ENCODE data around the gene TFDP2. TPM values are rescaled to one million over a fixed set of nuclear protein-coding genes. Genes with fewer than 3 reads are reported as not detected.
"Not testable (repeated sequence)": the region's sequence is repeated elsewhere in the genome, so short reads cannot be mapped to it uniquely, and the experiment has no call there.

TFDP2 gene
- total RNA-seq, 1 donor = 39.1 TPM

GRCh38 chr3:141996437-141996836 is 152.9 kb downstream of the TFDP2 start:
- H3K9me3 ChIP-seq (ENCODE audit: low read depth, low read length) = no peaks in the 10 kb centered on the region
- no peaks in the 10 kb centered on the region for H3K27me3 ChIP-seq (ENCODE audit: insufficient read depth, low read length)
- H3K4me3 ChIP-seq (ENCODE audit: low read length) = no peak overlapping the region
- H3K4me1 ChIP-seq (ENCODE audit: insufficient read depth, low read length) = no peaks in the 10 kb centered on the region

DNA sequence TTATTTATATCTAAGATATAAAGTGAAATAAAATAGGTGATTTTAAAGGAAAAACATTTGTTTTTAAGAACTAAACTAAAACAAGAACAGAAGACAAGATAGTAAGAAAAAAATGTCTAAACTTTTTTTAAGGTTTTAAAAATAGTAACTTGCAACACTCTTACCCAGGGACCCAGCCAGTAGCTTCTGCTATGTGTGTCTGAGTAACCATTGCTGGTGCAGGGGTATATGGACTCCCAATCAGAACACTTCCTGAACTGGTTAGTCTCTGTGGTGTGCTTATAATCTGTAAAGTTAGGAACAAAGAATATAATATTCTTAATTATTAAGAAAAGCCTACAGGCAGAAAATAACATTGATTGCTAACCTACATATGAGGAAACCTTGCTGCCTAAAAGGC is 154.5 kb downstream of the TFDP2 start:
- Histone ChIP-seq H3K27me3 (ENCODE audit: insufficient read depth, low read length) (no peaks in the 10 kb centered on the region), H3K9me3 (ENCODE audit: low read depth, low read length) (no peaks in the 10 kb centered on the region), H3K4me1 (ENCODE audit: insufficient read depth, low read length) (no peaks in the 10 kb centered on the region), H3K4me3 (ENCODE audit: low read length) (no peak overlapping the region)

DNA sequence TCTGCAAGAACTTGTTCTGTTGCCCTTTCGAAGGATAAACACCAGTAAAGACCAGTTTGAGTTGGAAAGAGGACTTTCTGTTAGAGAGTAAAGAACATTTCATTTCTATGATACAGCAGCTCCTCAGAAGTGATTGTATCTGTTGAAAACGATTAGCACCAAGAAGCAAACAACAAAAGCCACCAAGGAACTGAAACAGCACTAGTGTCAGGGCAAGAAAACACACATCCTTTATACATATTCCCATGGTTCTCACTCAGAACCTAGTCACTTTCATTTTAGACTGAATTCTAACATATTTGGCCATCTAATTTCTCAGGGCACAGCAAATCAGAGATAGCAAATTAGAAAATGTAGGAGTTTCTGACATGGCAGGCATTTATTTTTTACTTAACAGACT is 156.8 kb downstream of the TFDP2 start:
- Histone ChIP-seq H3K9me3 (ENCODE audit: low read depth, low read length) (no peaks in the 10 kb centered on the region), H3K27me3 (ENCODE audit: insufficient read depth, low read length) (no peaks in the 10 kb centered on the region), H3K4me1 (ENCODE audit: insufficient read depth, low read length) (no peaks in the 10 kb centered on the region), H3K4me3 (ENCODE audit: low read length) (no peak overlapping the region)

GRCh38 chr3:141986548-141987107 is 162.7 kb downstream of the TFDP2 start:
- Histone ChIP-seq H3K9me3 (ENCODE audit: low read depth, low read length) (no peaks in the 10 kb centered on the region), H3K4me1 (ENCODE audit: insufficient read depth, low read length) (no peaks in the 10 kb centered on the region), H3K27me3 (ENCODE audit: insufficient read depth, low read length) (no peaks in the 10 kb centered on the region), H3K4me3 (ENCODE audit: low read length) (no peak overlapping the region)

GRCh38 chr3:141981084-141981483 is 168.3 kb downstream of the TFDP2 start:
- Histone ChIP-seq H3K4me3 (ENCODE audit: low read length) (no peak overlapping the region), H3K9me3 (ENCODE audit: low read depth, low read length) (no peaks in the 10 kb centered on the region), H3K4me1 (ENCODE audit: insufficient read depth, low read length) (no peaks in the 10 kb centered on the region), H3K27me3 (ENCODE audit: insufficient read depth, low read length) (no peaks in the 10 kb centered on the region)

DNA sequence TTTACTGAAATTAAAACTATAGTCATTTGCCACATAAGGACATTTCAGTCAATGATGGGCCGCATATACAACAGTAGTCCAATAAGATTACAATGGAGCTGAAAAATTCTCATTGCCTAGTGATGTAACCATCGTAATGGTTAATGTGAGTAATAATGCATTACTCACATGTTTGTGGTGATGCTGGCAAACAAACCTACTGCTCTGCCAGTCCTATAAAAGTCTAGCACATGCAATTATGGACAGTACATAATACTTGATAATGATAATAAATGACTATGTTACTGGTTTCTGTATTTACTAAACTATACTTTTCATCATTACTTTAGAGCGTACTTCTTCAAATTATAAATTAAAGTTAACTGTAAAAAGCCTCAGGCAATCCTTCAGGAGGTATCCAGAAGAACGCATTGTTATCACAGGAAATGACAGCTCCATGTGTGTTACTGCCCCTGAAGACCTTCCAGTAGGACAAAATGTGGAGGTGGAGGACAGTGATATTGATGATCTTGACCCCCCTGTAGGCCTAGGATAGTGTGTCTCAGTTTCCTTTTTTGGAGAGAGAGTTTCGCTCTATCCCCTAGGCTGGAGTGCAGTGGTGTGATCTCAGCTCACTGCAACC is 170.2 kb downstream of the TFDP2 start:
- H3K27me3 ChIP-seq (ENCODE audit: insufficient read depth, low read length) = no peaks in the 10 kb centered on the region
- H3K9me3 ChIP-seq (ENCODE audit: low read depth, low read length) = no peaks in the 10 kb centered on the region
- no peaks in the 10 kb centered on the region for H3K4me1 ChIP-seq (ENCODE audit: insufficient read depth, low read length)
- H3K4me3 ChIP-seq (ENCODE audit: low read length) = no peak overlapping the region

- H3K4me1 ChIP-seq (ENCODE audit: insufficient read depth, low read length); H3K27me3 ChIP-seq (ENCODE audit: insufficient read depth, low read length); H3K9me3 ChIP-seq (ENCODE audit: low read depth, low read length); H3K4me3 ChIP-seq (ENCODE audit: low read length): not testable (repeated sequence)
Measured at GRCh38 chr3:141974777-141975176, 174.6 kb downstream of the TFDP2 start.

- no peak overlapping the region for H3K4me3 ChIP-seq (ENCODE audit: low read length)
- H3K9me3 ChIP-seq (ENCODE audit: low read depth, low read length) = no peaks in the 10 kb centered on the region
- H3K27me3 ChIP-seq (ENCODE audit: insufficient read depth, low read length) = no peaks in the 10 kb centered on the region
- H3K4me1 ChIP-seq (ENCODE audit: insufficient read depth, low read length) = no peaks in the 10 kb centered on the region
Measured at GRCh38 chr3:141972399-141972798, 176.9 kb downstream of the TFDP2 start.

GRCh38 chr3:141971571-141971970 is 177.8 kb downstream of the TFDP2 start:
- no peaks in the 10 kb centered on the region for H3K27me3 ChIP-seq (ENCODE audit: insufficient read depth, low read length)
- H3K4me3 ChIP-seq (ENCODE audit: low read length) = no peak overlapping the region
- no peaks in the 10 kb centered on the region for H3K4me1 ChIP-seq (ENCODE audit: insufficient read depth, low read length)
- no peaks in the 10 kb centered on the region for H3K9me3 ChIP-seq (ENCODE audit: low read depth, low read length)

DNA sequence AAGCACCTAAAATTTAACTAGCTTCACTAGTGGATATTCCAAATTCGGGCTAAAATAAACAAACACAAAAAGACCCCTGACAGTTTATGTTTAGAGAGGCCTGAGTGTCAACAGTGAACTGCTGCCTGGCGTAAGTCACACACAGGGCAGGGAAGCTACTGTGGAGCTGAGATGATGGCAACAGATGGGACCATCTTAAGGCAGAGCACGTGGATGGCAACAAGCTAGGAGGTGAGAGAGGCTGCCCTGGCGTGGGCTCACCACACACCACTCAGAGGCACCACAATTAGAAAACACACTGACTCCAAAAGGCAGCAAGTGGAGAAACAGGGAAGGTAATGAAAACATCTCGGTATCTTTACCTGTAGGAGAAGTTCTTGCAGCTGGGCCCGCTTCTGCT is 179.6 kb downstream of the TFDP2 start:
- no peaks in the 10 kb centered on the region for H3K27me3 ChIP-seq (ENCODE audit: insufficient read depth, low read length)

GRCh38 chr3:141965471-141965870 is 183.9 kb downstream of the TFDP2 start:
- Histone ChIP-seq H3K4me3 (ENCODE audit: low read length) (no peak overlapping the region), H3K4me1 (ENCODE audit: insufficient read depth, low read length) (no peaks in the 10 kb centered on the region), H3K27me3 (ENCODE audit: insufficient read depth, low read length) (no peaks in the 10 kb centered on the region), H3K9me3 (ENCODE audit: low read depth, low read length) (no peaks in the 10 kb centered on the region)

More for the DNA sequence above, 179.6 kb downstream of the TFDP2 start:
- no peaks in the 10 kb centered on the region for H3K4me1 ChIP-seq (ENCODE audit: insufficient read depth, low read length)
- no peaks in the 10 kb centered on the region for H3K9me3 ChIP-seq (ENCODE audit: low read depth, low read length)
- H3K4me3 ChIP-seq (ENCODE audit: low read length) = no peak overlapping the region

- no peaks in the 10 kb centered on the region for H3K4me1 ChIP-seq (ENCODE audit: insufficient read depth, low read length)
Measured at GRCh38 chr3:141963301-141963700, 186.0 kb downstream of the TFDP2 start.

GRCh38 chr3:141960731-141961130 is 188.6 kb downstream of the TFDP2 start:
- Histone ChIP-seq H3K27me3 (ENCODE audit: insufficient read depth, low read length) (no peaks in the 10 kb centered on the region), H3K4me1 (ENCODE audit: insufficient read depth, low read length) (no peaks in the 10 kb centered on the region), H3K9me3 (ENCODE audit: low read depth, low read length) (no peaks in the 10 kb centered on the region), H3K4me3 (ENCODE audit: low read length) (no peak overlapping the region)

More at GRCh38 chr3:141963301-141963700, 186.0 kb downstream of the TFDP2 start:
- Histone ChIP-seq H3K27me3 (ENCODE audit: insufficient read depth, low read length) (no peaks in the 10 kb centered on the region), H3K4me3 (ENCODE audit: low read length) (no peak overlapping the region), H3K9me3 (ENCODE audit: low read depth, low read length) (no peaks in the 10 kb centered on the region)

- H3K27me3 ChIP-seq (ENCODE audit: insufficient read depth, low read length) = no peaks in the 10 kb centered on the region
- no peak overlapping the region for H3K4me3 ChIP-seq (ENCODE audit: low read length)
- H3K4me1 ChIP-seq (ENCODE audit: insufficient read depth, low read length) = no peaks in the 10 kb centered on the region
- no peaks in the 10 kb centered on the region for H3K9me3 ChIP-seq (ENCODE audit: low read depth, low read length)
Measured at GRCh38 chr3:141959589-141960554, 189.5 kb downstream of the TFDP2 start.

DNA sequence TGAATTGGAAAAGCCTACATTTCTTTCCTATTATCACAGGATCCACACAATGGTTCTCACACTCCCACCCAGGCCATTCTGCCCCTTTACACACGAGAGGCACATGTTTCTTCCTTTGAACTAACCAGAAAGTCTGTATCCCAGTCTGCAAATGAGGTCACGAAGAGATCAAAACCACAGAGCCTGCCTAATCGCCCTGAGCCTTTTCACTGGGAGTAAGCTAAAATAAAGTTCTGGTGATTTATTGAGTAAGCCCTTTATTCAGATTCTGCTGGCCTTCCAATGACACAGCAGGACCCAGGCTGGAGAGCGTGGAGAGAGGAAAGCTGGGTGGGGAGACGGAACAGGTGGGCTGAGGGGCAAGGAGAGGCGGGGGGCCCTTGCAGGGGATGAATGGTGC is 194.2 kb downstream of the TFDP2 start:
- no peaks in the 10 kb centered on the region for H3K27me3 ChIP-seq (ENCODE audit: insufficient read depth, low read length)
- no peaks in the 10 kb centered on the region for H3K4me1 ChIP-seq (ENCODE audit: insufficient read depth, low read length)

More for the DNA sequence above, 194.2 kb downstream of the TFDP2 start:
- Histone ChIP-seq H3K9me3 (ENCODE audit: low read depth, low read length) (no peaks in the 10 kb centered on the region), H3K4me3 (ENCODE audit: low read length) (no peak overlapping the region)
